Ovary (tissue), 9 donors: ENCODE results near the gene BAG5. TPM values are rescaled to one million over a fixed set of nuclear protein-coding genes. Genes with fewer than 3 reads are reported as not detected.

Experiments
- polyA plus RNA-seq, 2 donors: library from polyadenylated mRNA; stranded (reverse); fragments of 200-250 nt in 1 of 2; fragments of 350-450 nt in 1 of 2; fragmentation: Illumina TruSeq in 1 of 2; extraction: RNeasy Lipid Tissue Mini Kit (QIAGEN cat#74804) in 1 of 2; gene quantifications; one replicate each; pipeline ENCODE4 v1.2.3, GENCODE V29; 2013 to 2014
- small RNA-seq: library from RNA; depleted of rRNA; stranded (forward); fragments of <200 nt; gene quantifications from one replicate; pipeline ENCODE3, GENCODE V24; 2016
- total RNA-seq, 7 donors: library from RNA; depleted of rRNA in 2 of 7; stranded (reverse); fragments of >200 nt in 2 of 7; fragmentation: NEBNext Ultra II Directional in 3 of 7; extraction: Animal tissue kit (Norgen Biotek cat#: 25700) in 3 of 7; gene quantifications; one replicate each; pipeline versions ENCODE4 v1.1.0 to v1.2.4, GENCODE V29; 2016 to 2023
- donor health status: DM: no; HTN: no; CAD: no; lungs with moderate emphysema.
- donor health status: DM: no; HTN: no; CAD: no.
- donor health status: Bipolar disorder and iron deficiency.
- donor health status: DM: yes; HTN: yes; CAD: no.
- donor health status: DM: no; HTN: no; CAD: no.
- donor health status: DM: yes; HTN: yes; CAD: no.

The BAG5 gene
- total and polyA plus RNA-seq, 9 donors = 9.8 to 29.1 (median 24.4) TPM

Small RNA genes within 50 kb of the gene (small RNA-seq; reads per million reads assigned to genes)
- gene RNU4-68P = 1.8 reads per million, percentile 70 among the genes with 10 or more reads in this experiment
- gene RNU7-160P = not detected

Other genes with a start within 250 kb of the BAG5 start
- 100 to 1,000 TPM in 6 of 7 donors, 10 to 100 TPM in 1; 76.7 to 169 (median 134) TPM for gene EIF5, start 228.4 kb downstream of the BAG5 start, total RNA-seq
- gene EIF5, start 228.4 kb downstream of the BAG5 start, polyA plus RNA-seq = 10 to 100 TPM; 73.0 to 97.9 TPM
- gene MARK3, start 177.2 kb downstream of the BAG5 start, total RNA-seq = 100 to 1,000 TPM in 1 of 7 donors, 10 to 100 TPM in 6; 63.8 to 110 (median 79.8) TPM
- 10 to 100 TPM; 46.4 to 60.1 TPM for gene MARK3, start 177.2 kb downstream of the BAG5 start, polyA plus RNA-seq
- gene CKB, start 39.8 kb downstream of the BAG5 start, total RNA-seq = 100 to 1,000 TPM in 6 of 7 donors, 10 to 100 TPM in 1; 79.4 to 284 (median 140) TPM
- gene CKB, start 39.8 kb downstream of the BAG5 start, polyA plus RNA-seq = 100 to 1,000 TPM in 1 of 2 donors, 10 to 100 TPM in 1; 47.5 to 134 TPM
- 10 to 100 TPM in 6 of 7 donors, 1 to 10 TPM in 1; 8.1 to 20.9 (median 14.8) TPM for gene TRMT61A, start 33.5 kb downstream of the BAG5 start, total RNA-seq
- 10 to 100 TPM in 1 of 2 donors, under 1 TPM in 1; 0.62 to 12.1 TPM for gene TRMT61A, start 33.5 kb downstream of the BAG5 start, polyA plus RNA-seq
- 10 to 100 TPM; 11.4 to 28.1 (median 26.6) TPM for gene COA8, start 303 bp upstream of the BAG5 start, total RNA-seq
- gene COA8, start 303 bp upstream of the BAG5 start, polyA plus RNA-seq = 10 to 100 TPM; 34.9 to 50.1 TPM
- 100 to 1,000 TPM; 125 to 191 (median 149) TPM for gene KLC1, start 66.6 kb upstream of the BAG5 start, total RNA-seq
- gene KLC1, start 66.6 kb upstream of the BAG5 start, polyA plus RNA-seq = 10 to 100 TPM; 80.0 to 88.2 TPM
- 1 to 10 TPM; 1.4 to 8.5 (median 2.9) TPM for gene XRCC3, start 152.8 kb upstream of the BAG5 start, total RNA-seq
- 1 to 10 TPM; 3.7 to 4.5 TPM for gene XRCC3, start 152.8 kb upstream of the BAG5 start, polyA plus RNA-seq
- gene ZFYVE21, start 153.2 kb upstream of the BAG5 start, total RNA-seq = 100 to 1,000 TPM in 1 of 7 donors, 10 to 100 TPM in 6; 75.6 to 110 (median 83.1) TPM
- gene ZFYVE21, start 153.2 kb upstream of the BAG5 start, polyA plus RNA-seq = 100 to 1,000 TPM in 1 of 2 donors, 10 to 100 TPM in 1; 81.8 to 111 TPM